HG03135 (cell line): ENCODE data around the gene PLA2G4C.
"Not testable (repeated sequence)": the region's sequence is repeated elsewhere in the genome, so short reads cannot be mapped to it uniquely, and the experiment has no call there.

Source experiments
- ATAC-seq: cut with Tn5 transposase; IDR thresholded peaks from one replicate; pipeline ENCODE4 v1.9.1; 2021; ENCODE audit warnings: mild to moderate bottlenecking, moderate library complexity; ENCODE audit not compliant: unreplicated experiment

The PLA2G4C gene

DNA sequence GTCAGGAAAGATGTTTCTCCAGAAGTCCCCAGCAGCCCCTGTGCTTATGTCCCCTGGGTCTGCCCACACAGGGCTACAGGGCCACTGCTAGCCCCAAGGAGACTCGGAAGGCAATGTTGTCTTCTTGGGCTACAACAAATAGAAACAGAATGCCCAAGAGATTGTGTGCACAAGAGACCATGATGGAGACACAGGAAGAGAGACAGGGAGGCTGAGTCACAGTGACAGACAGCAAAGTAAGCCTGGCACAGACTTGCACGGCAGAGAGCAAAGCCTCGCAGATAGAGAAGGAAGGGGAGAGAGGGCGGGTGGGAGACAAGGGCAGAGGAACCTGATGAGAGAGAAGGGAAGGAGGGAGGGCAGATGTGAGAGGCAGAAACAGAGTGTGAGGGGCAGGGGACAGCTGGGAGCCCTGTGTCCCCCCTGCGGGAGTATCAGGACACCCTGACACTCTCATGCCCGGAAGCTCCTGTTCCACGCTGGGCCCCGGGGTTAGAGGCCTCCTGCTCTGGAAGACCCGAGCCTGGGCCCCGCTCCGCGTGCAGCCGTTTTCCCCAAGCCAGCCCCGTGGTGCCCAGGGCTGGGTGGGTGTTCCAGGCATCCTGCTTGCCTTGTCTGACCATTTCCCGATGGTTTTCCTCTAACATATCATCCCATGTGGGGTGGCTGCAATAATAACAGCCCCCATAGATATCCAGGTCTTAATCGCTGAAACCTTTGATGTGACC, 2.7 kb upstream of the PLA2G4C start:
- ATAC-seq = no peak

DNA sequence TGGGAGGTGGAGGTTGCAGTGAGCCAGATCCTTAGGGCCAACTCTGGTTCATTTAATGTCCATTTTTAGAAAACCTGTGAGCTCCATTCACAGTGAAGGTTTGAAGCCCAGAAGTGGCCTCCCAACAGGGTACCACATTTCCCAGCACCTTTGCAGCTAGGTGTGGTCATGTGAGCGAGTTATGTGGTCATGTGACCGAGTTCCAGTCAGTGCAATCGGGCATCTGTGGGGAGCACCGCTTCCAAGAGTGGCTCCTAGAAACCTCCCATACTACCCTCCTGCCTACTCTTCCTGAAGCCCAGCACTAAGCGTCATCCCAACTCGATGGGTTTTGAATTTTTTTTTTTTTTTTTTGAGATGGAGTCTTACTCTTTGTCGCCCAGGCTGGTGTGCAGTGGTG, 663 bp upstream of the PLA2G4C start:
- no peak for ATAC-seq

DNA sequence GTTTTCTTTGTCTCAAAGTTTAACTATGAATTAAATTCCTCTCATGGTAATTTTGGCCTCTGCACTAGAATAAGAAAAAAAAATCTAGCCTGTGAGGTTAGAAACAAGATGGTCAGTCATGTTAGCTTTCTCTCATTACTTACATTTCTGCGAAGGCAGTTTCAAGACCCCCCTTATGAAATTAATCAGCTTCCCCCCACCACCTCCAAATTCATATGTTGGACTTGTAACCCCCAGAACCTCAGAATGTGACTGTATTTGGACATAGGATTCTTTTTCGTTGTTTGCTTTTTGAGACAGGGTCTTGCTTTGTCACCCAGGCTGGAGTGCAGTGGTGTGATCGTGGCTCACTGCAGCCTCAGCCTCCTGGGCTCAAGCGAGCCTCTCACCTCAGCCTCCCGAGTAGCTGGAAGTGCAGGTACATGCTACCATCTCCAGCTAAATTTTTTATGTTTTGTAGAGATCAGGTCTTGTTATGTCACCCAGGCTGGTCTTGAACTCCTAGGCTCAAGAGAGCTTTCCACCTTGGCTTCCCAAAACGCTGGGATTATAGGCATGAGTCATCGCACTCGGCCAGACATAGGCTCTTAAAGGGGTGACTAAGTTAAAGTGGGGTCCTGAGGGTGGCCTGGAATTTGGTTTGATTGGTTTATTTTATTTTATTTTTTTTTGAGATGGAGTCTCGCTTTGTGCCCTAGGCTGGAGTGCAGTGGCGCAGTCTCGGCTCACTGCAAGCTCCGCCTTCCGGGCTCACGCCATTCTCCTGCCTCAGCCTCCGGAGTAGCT, 1.4 kb downstream of the PLA2G4C start:
- ATAC-seq = no peak

DNA sequence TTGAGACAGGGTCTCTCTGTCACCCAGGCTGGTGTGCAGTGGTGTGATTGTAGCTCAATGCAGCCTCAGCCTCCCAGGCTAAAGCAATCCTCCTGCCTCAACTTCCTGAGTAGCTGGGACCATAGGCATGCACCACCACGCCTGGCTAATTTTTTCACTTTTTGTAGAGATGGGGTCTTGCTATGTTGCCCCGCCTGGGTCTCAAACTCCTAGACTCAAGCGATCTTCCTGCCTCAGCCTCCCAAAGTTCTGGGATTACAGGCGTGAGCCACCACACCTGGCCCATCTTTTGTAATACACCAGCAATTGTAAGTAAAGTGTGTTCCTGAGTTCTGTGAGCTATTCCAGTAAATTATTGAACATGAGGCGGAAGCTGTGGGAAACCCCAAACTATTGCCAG, 6.7 kb downstream of the PLA2G4C start:
- ATAC-seq = no peak

DNA sequence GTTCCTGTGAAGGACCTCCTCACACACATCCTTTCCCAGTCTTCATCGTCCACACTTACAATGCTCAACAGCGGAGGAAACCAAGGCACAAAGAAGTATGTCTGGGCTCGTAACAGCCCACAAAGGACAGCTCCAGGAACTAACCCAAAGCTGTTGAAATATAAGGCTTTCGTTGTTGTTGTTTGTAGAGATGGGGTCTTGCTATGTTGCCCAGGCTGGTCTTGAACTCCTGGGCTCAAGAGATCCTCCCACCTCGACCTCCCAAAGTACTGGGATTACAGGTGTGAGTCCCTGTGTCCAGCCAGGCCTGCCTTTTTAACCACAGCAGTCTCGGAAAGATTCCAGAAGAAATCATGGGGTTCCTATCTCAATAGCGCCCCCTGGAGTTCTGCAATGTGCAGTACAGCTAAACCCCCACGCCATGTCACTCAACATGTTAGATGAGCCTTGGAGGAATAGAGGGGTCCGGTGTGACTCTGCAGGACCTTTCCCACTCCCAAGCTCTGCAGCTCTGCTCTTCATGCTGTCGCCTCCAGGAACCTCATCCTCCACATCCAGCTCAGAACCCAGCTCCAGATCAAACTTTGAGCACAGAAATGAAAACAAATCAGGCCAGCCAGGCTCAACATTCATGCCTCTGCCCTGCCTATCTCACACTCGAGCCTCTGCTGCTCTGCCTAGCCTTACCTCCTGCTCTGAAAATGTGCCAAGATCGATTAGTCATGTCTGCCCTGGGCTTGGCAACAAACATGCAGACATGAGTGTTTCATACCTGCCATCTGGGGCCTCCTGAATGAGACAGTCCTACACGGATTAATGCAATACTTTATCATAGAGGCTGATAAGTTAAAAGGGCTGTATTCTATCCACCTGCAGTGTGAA, 7.5 kb downstream of the PLA2G4C start:
- no peak for ATAC-seq

DNA sequence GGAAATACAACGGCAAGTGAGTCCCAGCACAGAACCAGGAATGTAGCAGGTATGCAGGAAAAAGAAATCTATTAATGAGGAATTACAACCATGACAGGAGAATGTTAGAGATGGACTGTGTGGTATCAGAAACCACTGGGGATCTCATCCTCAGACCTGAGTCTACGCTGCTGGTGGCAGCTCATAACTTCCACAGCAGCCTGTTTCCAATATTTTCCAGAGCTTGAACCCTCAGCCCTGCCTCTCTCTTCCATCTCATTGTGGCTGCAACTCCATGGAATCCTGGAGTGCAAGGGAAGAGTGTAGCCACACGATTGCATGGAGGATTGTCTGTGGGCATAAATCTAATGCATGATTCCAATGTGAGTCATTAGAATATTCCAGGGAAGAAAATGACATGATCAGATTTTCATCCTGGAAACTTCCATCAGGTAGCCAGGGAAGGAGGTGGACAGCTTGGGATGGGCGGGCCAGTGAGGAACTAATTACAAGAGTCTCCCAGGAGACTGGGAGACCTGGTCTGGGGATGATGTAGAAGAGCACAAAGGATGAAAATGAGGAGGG, 14.9 kb downstream of the PLA2G4C start:
- no peak for ATAC-seq

DNA sequence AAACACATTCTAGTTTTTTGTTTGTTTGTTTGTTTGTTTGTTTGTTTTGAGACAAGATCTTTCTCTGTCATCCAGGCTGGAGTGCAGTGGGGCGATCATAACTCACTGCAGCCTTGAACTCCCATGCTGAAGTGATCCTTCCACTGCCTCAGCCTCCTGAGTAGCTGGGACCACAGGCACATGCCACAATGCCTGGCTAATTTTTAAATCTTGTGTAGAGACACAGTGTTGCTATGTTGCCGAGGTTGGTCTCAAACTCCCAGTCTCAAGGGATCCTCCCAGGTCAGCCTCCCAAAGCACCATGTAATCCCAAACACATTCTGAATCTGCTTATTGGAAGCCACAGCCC, 15.8 kb downstream of the PLA2G4C start:
- no peak for ATAC-seq

DNA sequence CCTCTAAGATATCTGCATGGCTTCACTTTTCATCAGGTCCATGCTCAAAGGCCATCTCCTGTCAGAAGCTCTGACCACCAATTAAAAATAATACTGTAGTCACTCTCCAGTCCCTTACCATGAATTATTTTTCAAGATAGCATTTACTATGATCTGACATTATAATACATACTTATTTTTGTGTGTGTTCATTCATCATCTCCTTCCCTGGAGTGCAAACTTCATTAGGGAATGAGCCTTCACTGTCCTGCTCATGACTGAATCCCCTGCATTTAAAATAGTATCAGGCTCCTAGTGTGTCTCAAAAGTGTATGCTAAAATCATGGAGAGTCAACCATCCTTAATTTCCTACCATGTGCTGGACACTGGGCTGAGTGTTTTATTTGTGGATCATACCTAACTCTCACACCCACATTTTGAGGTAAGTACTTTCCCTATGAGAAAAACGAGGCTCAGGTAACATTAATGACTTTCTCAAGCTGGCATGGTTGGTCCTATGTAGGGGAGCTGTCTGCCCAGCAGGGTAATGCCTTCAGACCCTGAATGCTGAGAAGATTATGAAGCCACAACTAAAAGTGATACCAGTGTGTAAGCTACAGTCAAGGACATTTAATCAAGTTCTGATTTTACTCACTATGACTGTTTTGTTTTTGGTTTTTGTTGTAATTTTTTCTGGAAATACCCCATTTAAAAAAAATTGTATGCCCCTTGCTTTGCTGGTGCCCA, 16.3 kb downstream of the PLA2G4C start:
- no peak for ATAC-seq

DNA sequence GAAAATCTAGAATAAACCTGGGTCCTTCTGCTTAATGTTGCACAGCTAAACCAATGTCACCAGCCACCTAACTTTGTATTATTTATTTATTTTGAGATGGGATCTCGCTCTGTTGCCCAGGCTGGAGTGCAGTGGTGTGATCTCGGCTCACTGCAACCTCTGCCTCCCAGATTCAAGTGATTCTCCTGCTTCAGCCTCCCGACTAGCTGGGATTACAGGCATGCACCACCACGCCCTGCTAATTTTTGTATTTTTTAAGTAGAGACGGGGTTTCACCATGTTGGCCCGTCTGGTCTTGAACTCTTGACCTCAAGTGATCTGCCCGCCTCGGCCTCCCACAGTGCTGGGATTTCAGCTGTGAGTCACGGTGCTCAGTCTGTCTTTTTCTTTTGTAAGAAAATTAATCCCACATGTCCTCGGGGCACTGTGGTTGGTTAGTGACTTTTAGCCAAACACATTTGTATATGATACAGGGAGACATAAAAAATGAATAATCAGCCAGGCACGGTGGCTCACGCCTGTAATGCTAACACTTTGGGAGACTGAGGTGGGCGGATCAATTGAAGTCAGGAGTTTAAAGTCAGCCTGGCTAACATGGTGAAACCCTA, 19.4 kb downstream of the PLA2G4C start:
- ATAC-seq = not testable (repeated sequence)

DNA sequence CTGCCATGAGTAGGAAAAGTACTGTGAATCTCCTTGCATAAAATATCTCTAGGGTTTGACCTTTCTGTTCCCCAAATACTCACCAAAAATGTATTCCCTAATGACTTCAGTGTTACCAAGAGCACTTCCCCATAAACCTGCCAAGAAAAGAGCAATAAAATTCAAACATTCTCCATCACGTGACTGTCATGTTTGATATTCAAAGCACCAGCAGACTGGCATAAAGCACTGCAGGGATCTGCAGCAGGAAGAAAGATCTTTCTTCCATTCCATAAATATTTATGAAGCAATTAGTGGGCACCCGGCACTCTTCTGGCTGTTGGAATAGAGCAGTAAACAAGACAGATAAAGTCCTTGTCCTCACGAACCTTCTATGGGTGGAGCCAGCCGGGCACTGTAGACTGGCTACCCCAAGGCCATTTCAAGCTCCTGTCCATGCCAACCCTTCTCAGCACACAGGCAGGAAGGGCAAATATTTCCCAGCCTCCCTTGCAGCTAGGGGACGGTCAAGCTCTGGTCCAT, 20.3 kb downstream of the PLA2G4C start:
- no peak for ATAC-seq

DNA sequence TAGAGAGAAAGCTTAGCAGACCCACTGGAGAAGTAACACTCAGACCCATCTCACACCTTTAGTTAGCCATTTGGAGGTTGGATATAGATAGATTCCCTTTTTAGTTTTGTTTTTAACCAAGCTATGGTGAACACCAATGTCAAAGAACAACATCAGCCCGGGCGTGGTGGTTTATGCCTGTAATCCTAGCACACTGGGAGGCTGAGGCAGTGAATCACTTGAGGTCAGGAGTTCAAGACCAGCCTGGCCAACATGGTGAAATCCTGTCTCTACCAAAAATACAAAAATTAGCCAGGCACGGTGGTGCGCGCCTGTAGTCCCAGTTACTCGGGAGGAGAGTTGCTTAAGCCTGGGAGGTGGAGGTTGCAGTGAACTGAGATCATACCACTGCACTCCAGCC, 21.6 kb downstream of the PLA2G4C start:
- ATAC-seq = not testable (repeated sequence)

DNA sequence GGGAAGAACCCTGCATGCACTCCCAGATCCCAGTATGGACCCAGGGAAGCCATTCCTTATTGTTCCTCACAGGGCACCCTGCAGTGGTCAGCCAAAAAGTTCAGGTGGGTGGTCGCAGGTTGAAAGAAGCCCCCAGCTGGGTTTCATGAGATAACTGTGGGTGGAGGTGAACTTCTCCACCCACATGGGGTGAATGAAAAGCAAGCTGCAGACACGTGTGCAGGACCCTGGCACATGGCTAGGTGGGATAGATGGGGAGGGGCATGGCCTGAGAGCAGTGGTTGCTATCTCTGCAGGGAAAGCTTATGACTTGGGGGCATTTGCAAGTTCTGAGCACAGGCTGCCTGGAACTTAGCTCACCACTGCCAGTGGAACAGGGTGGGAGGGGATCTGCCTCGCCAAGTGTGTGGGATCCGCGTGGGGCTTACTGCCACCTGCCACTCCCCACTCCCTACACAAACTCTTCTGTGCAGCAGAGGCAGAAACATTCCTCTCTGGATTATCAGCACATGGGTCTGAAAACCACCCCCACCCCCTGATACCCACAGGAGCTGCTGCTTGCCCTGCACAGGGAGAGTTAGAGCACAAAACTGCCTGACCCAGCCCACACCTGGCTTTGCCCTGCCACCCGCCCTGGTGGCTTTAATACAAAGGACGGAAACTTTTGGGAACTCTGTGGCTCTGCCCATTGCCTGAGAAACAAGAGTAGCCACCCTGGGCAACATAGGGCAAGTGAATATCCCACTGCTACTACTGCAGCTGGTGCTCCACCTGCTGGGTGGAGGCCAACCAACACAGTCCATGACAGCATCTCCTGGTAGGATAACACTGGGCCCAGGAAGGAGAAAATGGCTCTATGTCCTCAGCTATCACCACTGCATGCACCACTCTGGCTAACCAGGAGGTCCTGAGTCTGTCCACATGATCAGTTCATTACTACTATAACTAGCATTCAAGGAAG, 24.4 kb downstream of the PLA2G4C start:
- ATAC-seq = no peak

DNA sequence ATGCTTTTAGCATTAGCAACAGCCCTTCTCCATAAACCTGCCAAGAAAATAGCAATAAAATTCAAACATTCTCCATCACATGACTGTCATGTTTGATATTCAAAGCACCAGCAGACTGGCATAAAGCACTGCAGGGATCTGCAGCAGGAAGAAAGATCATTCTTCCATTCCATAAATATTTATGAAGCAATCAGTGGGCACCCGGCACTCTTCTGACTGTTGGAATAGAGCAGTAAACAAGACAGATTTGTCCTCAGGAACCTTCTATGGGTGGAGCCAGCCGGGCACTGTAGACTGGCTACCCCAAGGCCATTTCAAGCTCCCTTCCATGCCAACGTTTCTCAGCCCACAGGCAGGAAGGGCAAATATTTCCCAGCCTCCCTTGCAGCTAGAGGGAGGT, 25.5 kb downstream of the PLA2G4C start:
- ATAC-seq = no peak

DNA sequence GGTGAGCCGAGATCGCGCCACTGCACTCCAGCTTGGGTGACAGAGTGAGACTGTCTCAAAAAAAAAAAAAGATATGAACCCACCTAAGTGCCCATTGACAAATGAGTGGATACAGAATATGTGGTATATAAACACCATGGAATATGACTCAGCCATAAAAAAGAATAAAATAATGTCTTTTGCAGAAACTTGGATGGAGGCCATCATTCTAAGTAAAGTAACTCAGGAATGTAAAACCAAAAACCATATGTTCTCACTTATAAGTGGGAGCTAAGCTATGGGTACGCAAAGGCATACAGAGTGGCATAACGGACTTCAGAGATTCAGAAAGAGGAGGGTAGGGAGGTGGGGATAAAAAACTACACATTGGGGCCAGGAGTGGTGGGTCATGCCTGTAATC, 29.5 kb downstream of the PLA2G4C start:
- no peak for ATAC-seq

DNA sequence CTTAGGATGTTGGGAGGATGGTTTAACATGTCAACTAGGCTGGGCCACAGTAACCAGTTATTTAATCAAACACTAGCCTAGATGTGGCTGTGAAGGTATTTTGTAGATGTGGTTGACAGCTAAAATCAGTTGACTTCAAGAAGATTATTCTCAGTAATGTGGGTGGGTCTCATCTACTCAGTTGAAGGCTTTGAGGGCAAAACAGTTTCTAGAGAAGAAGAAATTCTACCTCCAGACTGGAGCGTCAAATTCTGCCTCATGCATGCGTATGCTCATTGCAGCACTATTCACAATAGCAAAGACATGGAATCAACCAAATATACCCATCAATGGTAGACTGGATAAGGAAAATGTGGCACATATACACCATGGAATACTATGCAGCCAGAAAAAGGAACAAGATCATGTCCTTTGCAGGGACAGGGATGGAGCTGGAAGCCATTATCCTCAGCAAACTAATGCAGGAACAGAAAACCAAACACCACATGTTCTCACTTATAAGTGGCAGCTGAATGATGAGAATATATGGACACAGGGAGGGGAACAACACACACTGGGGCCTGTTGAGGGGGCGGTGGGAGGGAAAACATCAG, 40.3 kb downstream of the PLA2G4C start:
- ATAC-seq = not testable (repeated sequence)

DNA sequence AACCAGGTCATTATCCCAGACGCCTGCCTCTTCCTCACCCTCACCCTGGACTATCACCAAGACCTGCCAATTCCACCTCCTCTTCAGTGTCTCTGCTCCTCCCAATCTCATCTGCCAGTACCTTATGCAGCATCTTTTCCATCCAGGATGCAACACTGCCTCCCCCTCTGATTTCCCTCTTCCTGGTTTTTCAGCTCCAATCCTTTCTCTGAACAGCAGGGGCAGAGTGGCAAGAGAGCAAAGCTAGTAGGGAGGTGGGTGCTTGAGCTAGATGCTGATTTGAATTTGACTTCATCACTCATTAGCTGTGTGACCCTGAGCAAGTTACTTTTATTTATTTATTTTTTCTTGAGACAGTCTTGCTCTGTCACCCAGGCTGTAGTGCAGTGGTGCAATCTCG, 41.2 kb downstream of the PLA2G4C start:
- no peak for ATAC-seq

DNA sequence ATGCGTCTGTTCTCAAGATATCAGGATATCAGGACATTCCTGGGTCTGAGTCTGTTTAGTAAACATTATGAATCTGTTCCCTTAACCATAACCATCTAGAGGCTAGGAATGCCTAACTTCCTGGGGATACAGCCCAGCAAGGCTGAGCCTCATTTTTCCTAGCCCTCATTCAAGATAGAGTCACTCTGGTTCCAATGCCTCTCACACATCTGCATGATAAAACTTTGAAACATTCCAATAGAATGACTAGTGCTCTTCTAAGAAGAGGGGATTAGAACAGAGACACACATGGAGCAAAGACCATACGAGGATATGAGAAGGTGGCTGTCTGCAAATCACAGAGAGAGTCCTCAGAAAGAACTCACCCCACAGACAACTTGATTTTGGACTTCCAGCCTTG, 46.1 kb downstream of the PLA2G4C start:
- ATAC-seq = no peak
